ENCODE measurements around the gene CD247.

Gene CD247

DNA sequence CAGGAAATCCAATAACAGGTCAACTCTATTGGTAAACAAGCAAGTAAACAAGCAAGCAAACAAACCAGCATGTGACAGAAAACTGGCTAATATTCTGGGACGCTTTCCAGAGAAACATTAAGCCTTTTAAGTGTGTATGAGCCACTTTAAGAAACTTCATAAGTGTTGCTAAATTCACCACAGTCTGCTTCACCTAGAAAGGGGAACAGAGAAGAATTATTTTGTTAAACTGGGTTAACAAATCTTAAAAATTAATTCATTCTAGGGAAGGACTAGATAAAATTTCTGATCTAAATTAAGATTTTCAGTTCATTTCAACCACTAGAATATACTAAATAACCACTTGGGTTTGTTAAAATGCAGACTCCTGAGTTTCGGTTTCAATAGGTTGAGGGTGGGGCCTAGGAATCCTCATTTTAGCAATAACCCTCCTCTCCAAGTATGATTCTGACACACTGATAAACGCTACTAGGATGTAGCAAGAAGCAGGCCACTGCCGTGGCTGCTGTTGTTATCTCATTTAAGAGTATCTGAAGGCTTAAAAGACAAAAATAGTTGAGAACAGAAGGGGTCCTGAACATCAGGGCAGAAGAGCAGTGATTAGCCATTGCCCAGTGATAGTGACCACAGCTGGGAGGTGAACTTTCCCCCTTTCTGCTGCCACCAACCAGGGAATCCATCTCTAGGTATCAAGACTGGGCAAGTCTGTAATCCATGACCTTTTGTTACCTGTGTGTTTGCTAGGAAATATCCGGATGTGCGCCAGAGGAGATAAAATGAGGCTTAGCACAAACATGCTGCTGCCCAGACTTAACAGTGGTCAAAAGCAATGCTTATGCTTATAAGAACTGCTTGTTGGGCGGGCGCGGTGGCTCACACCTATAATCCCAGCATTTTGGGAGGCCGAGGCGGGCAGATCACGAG is 24.0 kb upstream of the CD247 start:
- DNase-seq (ENCODE audit: low read depth in 2 of 2), result no peak

DNA sequence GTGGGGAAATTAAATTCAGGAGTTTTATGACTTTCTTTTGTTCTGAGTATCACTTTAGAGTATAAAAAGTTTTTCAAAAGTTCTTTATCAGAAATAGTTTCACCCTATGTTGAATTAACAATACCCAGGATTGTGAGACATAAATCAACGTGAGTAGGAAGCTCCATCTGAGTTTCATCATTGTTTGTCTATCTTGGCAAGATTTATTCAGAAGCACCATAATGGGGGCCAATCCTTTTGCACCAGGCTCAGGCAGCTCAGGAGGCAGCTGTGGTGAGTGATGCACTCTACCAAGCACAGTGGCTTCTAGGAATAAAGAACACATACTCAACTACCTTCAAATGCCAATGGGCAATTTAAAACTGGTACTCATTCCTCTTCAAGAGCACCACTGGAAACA is 23.3 kb upstream of the CD247 start:
- no peak for DNase-seq (ENCODE audit: low read depth in 2 of 2)

DNA sequence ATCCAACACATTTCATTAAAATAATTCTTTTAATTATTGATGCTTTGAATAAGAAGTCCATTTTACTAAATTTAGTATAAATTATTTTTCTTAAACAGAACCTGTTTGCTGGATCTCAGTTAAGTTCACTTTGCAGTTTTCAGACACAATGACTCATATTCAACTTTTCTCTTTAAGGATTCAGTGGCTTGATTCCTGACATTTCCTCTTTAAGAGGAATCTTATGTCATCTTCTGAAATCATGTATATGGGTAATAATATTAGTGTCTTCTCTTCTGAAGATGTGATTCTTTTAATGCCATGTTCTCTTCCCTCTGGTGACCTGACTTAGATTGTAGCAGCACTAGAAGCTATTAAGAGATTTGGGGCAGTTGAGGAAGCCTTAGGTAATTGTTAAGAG is 22.7 kb upstream of the CD247 start:
- DNase-seq (ENCODE audit: low read depth in 2 of 2), result no peak

DNA sequence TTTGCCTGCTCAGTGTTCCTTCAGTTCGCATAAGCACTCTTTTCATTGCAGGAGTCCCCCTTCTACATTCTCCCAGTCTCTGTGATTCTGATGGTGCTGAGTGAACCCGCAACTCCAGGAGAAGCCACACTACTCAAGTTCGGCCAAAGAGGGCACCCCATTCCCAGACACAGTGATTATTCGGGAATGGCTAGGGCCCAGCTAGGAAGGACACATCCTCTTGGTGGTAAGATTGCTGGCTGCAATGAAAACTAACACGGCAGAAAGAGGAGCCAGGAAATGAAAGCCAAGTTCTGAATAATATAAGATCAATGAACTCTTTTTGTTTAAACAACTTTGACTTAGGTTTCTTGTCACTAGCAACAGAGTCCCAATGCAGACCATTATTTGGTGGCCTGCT is 20.3 kb upstream of the CD247 start:
- DNase-seq (ENCODE audit: low read depth in 2 of 2), result no peak

DNA sequence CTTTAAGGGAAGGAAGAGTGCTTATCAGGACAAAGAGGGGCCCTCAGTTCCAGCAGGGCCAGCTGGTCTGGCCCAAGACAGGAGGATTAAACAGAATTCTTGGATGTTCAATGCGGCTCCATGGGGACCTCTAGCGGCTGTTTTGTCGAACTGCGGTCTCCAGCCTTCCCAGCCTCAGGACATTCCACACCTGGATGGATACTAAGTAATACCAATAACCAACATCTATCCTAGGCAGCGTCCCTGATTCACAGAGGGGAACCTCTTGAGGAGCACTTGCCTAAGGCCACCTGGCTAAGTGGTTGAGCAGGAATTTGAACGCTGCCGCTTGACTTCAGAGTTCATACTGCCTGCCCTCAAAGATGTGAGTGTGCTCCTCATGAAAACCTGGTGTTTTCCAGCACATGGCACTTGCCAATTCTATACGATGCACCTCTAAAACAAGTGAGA is 15.5 kb upstream of the CD247 start:
- no peak for DNase-seq (ENCODE audit: low read depth in 2 of 2)

DNA sequence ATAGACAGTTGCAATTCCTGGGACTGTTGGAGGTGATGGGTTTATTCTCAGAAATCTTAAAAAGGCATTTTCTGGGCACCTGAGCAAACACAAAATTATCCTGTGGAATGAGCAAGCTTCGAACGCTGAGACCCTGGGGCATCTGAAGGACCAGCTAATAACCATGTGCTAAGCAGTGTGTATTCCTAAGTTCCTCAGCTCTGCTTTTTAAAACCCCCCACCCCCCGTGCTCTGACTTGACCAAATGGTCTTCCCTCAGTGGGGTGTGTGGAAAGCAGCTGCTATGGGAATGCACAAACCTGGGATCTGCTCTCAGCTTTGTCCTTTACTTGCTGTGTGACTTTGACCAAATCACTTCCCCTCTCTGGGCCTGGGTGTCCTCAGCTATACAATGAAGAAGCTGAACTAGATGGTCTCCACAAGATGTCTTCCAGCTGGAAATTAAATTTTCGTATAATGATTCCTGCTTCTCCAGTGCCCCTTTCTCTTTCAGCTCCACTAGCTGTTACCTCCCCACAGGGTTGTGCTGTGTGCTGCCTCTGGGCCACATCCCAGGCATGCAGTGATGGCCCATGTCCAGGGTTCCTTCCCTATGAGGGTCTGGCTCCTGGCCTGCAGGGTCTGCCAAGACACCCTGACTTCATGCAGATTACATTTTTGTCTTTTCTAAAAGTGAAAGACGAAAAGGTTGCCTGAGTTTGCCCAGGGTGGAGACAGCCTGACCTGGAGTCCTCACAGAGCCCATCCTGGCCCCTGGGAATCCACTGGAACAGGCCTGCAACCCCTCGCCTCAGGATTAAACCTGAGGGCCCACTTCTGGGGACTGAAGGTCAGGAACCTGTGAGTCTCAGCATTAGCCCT is 14.9 kb upstream of the CD247 start:
- DNase-seq (ENCODE audit: low read depth in 2 of 2), result no peak

DNA sequence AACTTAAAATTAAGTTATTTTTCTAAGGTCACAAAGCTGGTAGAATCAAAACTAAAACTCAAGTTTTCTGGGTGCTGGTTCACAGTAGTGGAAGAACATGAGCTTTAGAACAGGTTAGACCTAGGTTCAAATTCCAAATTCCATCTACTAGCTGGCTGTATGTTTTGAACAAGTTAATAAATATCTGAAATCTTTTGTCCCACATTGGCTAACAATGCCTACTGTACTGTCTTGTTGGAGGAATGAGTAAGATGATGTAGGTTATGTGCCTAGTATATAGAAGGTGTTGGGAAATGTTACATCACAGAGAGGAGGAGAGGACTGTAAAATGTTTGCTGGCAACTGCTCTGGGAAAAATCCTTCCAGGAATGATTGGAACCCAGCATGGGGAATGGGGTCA is 14.0 kb upstream of the CD247 start:
- DNase-seq (ENCODE audit: low read depth in 2 of 2), result no peak

DNA sequence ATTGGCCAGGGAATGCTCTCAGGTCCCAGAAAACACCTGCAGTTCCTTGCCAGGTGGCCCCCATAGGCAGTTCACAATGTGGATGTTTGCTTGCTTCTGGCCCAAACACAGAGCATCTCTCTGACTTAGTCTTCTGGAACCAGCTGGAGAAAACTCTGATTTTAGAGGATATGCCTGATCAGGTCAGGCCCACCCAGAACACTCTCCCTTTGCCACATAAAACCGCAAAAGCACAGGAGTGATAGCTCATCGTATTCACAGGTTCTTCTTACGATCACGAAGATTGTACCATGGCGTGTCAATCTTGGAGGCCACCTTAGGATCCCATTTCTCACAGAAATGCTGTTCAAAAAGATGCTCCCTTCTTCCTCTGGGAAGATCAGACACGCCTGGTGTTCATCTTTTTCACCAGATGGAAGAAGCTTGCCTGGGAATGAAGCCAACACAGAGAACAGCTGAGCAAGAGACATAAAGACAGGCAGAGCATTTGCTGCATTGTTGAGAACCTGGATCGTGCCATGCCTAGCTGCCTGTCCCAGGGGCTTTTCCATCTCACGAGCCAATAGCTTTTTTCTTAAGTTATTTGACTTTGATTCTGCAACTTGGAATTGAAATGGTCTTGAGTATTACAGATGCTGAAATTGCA is 11.6 kb upstream of the CD247 start:
- DNase-seq (ENCODE audit: low read depth in 2 of 2), result no peak

DNA sequence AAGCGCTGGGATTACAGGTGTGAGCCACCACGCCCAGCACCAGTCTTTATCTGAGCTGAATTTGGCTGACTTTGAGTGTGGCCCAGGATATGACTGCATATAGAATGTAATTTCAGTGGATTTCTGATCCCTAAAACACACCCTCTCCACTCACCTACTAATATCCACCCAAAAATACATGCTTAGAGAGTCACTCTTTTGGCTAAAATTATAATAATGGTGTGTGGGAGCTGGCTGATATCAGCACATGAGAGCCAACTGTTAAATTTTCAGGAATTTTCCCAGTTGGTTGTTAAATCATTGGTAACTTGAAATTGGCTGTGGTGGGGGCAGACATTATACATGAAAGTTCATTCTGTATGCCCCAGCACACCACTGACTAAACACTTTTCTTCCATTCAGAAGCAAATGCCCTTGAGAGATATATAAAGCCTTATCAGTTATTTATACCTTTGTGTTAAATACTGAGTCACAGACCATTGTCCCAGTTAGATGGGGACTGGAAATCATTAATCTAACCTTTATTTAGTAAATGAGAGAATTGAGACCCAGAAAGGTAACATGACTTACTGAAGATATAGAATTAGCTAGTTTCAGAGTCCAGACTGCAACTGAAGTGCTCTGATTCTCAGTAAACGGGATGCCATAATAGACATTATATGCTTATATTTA is 9.9 kb upstream of the CD247 start:
- no peak for DNase-seq (ENCODE audit: low read depth in 2 of 2)

DNA sequence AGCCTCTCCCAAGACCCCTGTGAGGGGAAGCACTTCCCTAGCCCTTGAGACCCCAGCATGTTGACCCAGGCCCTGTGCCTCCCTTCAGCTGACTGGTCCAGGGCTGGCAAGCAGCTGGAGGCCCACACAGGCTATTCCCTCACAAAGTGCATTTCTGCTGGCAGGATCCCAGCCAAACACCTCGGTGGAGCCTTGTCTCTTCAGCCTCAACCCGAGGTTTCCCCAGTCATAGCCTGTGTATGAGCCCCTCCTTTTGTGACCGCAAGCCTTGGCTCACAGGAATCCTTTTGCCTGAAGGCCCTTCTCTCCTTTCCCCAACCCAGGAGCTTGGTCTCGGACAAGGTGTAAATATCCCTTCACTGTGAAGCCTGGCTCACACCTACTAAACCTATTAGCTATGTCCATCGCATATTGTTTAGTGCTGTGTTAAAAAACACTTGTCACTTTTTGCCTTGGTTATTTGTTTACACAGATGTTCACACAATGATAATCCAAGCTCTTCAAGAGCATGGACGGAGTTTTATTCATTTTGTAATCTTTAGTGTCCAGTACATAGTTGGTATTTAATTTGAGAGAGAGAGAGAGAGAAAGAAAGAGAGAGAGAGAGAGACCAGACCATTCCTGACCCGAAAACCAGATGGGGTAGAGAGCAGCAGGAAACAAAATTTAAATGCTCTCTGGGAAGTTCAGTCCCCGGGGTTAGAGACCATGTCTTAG is 8.5 kb upstream of the CD247 start:
- DNase-seq (ENCODE audit: low read depth in 2 of 2), result no peak

DNA sequence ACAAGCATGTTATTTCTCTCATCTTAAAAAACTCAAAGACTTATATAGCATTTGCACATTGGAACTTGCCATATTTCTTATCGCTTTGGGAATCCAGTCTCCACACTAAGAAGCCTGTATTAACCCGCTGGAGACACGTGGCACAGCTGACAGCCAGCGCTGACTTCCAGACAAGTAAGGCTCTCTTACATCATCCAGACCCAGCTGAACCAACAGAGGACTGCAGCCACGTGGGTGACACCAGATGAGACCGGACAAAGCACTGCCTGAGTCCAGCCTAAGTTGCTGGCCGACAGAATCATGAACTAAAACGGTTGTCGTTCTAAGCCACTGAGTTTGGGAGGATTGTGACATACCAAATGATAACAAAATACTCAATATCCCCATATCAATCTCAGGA is 6.3 kb upstream of the CD247 start:
- no peak for DNase-seq (ENCODE audit: low read depth in 2 of 2)

DNA sequence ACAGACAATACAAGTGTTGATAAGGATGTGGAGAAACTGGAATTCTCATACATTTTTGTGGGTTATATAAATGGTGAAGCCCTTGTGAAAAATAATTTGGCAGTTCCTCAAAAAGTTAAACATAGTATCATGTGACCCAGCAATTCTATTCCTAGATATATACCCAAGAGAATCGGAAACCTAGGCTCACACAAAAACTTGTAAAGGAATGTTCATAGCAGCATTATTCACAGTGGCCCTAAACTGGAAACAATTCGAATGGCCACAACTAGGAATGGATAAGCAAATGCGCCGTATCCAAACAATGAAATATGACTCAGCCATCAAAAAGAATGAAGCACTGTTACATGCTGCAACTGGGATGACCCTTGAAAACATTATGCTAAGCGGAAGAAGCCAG is 3.9 kb upstream of the CD247 start:
- no peak for DNase-seq (ENCODE audit: low read depth in 2 of 2)

DNA sequence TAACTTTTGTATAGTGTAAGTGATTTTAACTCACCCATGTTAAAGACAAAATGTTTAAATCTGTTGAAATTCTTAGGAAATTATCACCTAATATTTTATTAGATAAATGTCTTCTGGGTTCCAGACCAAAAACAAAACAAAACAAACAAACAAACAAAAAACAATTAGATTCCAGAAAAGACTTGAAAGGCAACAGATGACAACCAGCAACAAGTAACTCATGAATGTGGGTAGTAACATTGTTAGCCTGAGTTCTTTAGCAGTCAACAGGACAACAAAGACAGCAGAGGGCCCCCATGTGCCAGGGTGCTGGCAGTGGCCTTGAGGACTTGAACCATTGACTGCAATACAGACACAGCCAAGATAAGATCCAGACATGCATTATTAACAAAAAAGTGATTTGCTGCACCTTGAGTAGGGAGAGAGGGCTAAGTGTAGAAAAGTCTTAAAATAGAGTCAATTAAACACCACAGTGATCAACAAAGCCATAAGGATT is 2.4 kb upstream of the CD247 start:
- DNase-seq (ENCODE audit: low read depth in 2 of 2), result no peak

DNA sequence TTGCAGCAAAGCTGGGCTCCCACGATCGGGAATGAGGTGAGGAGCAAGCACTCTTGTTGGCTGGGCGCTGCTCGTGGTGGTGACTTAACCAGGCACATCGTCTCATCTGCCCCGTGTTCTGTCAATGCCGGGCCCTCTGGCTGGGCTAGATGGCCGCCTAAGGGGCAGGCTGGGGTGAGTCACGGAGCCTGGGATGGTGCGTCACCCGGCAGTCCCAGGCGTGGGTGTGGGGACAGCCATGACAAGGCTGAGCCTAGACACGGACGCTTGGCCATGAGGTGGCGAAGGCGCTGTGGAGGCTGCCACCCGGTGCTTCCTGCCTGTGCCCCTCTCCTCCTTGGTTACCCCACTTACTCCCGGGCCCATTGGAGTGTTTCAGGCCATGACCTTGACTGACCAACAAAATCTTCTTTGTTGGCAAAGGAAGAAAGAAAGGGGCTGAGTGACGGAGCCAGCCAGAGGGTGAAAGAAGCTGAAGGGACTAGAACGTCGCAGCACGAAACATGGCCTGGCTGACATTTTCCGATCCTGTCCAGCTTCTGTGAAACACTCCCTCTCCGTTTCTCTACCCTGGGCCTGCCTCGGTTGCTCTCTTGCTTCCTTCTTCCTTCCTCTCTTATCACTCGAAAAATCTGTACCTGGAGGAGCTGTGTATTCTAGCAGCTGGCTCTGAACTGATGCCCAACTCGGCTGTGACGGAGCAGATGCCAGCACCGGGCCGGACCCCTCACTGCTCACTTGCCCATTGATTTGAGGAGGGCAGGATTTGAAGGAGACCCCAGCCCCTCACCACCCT is 596 bp downstream of the CD247 start:
- DNase-seq (ENCODE audit: low read depth in 2 of 2), result no peak

DNA sequence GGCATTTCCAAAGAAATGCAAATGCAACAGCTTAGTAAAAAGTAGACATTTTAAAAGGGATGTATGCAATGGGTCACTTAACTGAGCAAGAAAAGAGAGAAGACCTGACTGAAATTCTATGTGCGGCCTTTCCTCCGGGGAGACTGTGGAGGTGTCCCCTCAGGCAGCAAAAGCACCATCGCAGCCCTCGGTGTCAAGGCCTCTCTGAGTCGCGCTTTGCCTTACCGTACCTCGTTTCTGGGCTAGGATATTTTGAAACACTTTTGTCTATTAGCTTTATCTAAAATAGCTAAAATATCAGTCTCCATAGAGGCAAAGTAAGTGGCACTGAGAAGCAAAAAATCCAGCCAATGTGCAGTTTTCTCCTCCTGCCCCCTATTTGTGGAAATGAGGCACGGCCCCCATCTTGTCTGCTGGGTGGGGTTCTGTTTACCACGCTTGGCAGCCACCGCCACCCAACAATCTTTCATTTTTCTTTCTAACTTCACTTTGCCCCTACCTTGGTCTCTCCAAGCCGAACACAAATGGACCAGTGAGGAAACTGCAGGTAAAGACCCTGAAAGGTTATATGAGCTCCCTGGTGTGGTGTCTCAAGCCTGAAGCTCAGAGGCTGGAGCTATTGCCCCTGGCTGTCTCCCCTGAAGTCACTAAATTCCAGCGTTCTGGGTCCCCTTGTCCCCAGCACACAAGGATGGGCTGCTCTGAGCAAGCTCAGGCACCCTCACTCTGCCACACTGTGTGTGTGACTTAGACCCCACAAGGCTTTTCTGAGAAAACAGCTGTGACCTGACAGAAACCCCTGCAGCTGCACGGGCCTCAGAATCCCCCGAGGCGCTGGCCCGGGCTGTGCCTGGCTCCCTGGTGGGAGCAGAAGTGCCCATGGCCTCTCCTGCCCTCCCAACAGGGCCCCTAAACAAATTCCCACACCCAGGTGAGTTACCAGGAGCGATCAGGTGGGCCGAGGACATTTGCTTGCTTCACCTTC is 1.6 kb downstream of the CD247 start:
- no peak for DNase-seq (ENCODE audit: low read depth in 2 of 2)

DNA sequence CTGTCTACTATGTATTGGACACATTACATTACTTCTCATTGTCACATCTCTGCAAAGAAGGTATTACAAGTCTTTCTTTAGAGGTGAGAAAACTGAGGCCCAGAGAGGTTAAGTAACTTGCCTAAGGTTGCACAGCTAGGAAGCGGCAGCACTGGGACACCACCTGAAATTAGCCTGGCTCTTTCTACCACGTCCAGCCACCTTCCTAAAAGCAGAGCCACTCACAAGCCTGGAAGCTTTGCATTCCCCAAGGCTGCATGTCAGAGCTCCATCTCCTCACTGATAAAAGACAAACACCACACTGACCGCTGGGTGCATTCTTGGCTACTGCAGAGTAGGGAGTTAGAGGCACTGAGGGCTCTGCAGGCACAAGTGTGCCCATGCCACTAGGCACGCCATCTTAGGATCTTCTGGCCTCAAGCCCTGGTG is 2.4 kb downstream of the CD247 start:
- DNase-seq (ENCODE audit: low read depth in 2 of 2), result no peak

DNA sequence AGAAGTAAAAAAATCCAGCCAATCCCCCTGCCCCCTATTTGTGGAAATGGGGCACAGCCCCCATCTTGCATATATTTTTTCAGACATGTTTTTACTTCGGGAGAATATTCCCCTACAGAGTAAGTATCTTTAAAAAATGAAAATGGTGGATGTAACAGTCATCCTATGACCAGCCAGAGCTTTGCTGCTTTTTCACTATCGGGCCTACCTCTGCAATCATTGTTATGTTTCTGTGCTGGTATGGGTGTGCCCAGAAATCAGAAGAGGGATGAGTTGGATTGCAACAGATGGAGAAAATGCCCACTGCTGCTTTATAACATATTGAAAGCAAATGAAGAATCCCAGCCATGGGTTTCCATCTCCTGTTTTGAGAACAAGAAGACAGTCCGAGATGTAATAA is 2.9 kb downstream of the CD247 start:
- no peak for DNase-seq (ENCODE audit: low read depth in 2 of 2)

DNA sequence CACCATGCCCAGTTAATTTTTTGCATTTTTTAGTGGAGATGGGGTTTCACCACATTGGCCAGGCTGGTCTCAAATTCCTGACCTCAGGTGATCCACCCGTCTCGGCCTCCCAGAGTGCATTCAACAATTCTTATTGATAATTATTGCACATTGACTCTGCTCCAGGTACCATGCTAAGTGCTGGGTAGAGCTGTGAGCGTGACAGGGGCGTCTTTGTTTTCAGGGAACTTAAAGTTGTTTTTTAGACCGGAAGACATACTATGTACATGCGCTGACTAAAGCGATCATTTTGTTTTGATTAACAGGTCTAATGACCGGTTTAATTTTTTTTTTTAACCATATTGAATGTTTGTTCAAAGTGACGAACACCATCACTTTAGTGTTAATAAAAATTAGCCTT is 4.0 kb downstream of the CD247 start:
- DNase-seq (ENCODE audit: low read depth in 2 of 2), result no peak

Measured in fibroblast of skin of left quadriceps (primary cell).